ENCODE data around the gene KPNA1. TPM values are rescaled to one million over a fixed set of nuclear protein-coding genes. Genes with fewer than 3 reads are reported as not detected.

Gene KPNA1
- total and polyA plus RNA-seq, 2 of the 13 experiments (the other 11 are each of a cell fraction or from before 2014, with no cell fraction given) = 15.4 to 30.0 TPM

DNA sequence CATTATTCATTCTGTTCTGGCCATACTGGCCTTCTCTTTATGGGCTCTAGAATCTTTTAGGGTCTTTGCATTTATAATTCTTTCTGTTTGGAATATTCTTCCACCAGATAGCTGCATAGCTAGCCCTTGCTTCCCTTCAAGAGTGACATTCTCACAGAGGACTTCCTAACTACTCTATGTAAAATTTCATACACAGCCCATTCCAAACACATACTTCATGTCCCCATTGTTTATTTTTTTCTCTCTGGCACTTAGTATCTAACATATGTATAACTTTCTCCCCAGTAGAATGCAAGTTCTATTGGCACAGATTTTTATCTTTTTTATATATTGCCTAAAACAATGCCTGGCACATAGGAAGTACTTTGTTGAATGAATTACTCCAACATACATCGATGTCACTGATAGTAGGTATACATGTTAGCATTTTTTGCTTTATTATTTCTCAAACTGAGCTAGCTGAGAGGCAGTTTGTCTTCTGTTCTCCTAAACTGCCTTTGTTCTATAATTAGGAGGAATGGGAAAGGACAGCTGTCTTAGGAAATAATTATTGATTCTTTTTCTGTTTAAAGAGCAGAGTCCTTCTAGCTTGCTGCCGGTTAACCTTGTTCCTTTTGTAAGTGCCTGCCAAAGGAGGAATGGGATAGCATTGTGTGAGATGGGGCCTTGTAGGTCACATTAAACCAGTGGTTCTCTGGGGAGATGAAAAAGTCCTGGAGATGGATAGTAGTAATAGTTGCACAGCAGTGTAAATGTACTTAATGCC, 122.9 kb downstream of the KPNA1 start (continued):
- TF ChIP-seq, protein P1, sequence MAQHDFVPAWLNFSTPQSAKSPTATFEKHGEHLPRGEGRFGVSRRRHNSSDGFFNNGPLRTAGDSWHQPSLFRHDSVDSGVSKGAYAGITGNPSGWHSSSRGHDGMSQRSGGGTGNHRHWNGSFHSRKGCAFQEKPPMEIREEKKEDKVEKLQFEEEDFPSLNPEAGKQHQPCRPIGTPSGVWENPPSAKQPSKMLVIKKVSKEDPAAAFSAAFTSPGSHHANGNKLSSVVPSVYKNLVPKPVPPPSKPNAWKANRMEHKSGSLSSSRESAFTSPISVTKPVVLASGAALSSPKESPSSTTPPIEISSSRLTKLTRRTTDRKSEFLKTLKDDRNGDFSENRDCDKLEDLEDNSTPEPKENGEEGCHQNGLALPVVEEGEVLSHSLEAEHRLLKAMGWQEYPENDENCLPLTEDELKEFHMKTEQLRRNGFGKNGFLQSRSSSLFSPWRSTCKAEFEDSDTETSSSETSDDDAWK (CRISPR knock-in tag; IDR thresholded peaks at IDR 0.05) = no peak
- TF ChIP-seq EHMT2 (IDR thresholded peaks at IDR 0.05; ENCODE audit: borderline replicate concordance, low read depth, low read length) (no peak), NFE2L2 (IDR thresholded peaks at IDR 0.05; ENCODE audit: low read length) (no peak), ZFP82 (CRISPR knock-in tag; IDR thresholded peaks at IDR 0.05; ENCODE audit: borderline replicate concordance) (no peak), HOXA3 (CRISPR knock-in tag; IDR thresholded peaks at IDR 0.05) (peak; percentile 26; the same call in 1 of the 2 replicates), ZNF720 (CRISPR knock-in tag; IDR thresholded peaks at IDR 0.05) (no peak), GATAD2A (CRISPR knock-in tag; IDR thresholded peaks at IDR 0.05) (peak; percentile 98), SSRP1 (CRISPR knock-in tag; IDR thresholded peaks at IDR 0.05) (no peak), FOXK1 (CRISPR knock-in tag; IDR thresholded peaks at IDR 0.05; ENCODE audit: borderline replicate concordance, low read depth) (no peak), GABPA (IDR thresholded peaks at IDR 0.05; ENCODE audit: low read depth, low read length) (no peak), GABPA (CRISPR knock-in tag; IDR thresholded peaks at IDR 0.05; ENCODE audit: low read depth) (no peak; the same call in 1 of the 2 replicates), ZSCAN12 (CRISPR knock-in tag; IDR thresholded peaks at IDR 0.05) (no peak), BORCS8-MEF2B (CRISPR knock-in tag; IDR thresholded peaks at IDR 0.05) (no peak), BHLHE40 (IDR thresholded peaks at IDR 0.05; ENCODE audit: low read length) (no peak), ZNF781 (CRISPR knock-in tag; IDR thresholded peaks at IDR 0.05; ENCODE audit: borderline replicate concordance, not compliant biosample characterization) (no peak), ZNF496 (CRISPR knock-in tag; IDR thresholded peaks at IDR 0.05; ENCODE audit: insufficient replicate concordance) (no peak), KLF16 (CRISPR knock-in tag; IDR thresholded peaks at IDR 0.05) (peak in 1 of 2 experiments; percentile 69; a peak in 1 of 4 replicates), ZNF879 (CRISPR knock-in tag; IDR thresholded peaks at IDR 0.05) (no peak)
- TF ChIP-seq, protein P2, sequence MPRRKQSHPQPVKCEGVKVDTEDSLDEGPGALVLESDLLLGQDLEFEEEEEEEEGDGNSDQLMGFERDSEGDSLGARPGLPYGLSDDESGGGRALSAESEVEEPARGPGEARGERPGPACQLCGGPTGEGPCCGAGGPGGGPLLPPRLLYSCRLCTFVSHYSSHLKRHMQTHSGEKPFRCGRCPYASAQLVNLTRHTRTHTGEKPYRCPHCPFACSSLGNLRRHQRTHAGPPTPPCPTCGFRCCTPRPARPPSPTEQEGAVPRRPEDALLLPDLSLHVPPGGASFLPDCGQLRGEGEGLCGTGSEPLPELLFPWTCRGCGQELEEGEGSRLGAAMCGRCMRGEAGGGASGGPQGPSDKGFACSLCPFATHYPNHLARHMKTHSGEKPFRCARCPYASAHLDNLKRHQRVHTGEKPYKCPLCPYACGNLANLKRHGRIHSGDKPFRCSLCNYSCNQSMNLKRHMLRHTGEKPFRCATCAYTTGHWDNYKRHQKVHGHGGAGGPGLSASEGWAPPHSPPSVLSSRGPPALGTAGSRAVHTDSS (CRISPR knock-in tag; conservative IDR thresholded peaks at IDR 0.05) = no peak
- TF ChIP-seq, protein P3, sequence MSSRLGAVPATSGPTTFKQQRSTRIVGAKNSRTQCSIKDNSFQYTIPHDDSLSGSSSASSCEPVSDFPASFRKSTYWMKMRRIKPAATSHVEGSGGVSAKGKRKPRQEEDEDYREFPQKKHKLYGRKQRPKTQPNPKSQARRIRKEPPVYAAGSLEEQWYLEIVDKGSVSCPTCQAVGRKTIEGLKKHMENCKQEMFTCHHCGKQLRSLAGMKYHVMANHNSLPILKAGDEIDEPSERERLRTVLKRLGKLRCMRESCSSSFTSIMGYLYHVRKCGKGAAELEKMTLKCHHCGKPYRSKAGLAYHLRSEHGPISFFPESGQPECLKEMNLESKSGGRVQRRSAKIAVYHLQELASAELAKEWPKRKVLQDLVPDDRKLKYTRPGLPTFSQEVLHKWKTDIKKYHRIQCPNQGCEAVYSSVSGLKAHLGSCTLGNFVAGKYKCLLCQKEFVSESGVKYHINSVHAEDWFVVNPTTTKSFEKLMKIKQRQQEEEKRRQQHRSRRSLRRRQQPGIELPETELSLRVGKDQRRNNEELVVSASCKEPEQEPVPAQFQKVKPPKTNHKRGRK (CRISPR knock-in tag; IDR thresholded peaks at IDR 0.05) = no peak
- TF ChIP-seq, protein P4, sequence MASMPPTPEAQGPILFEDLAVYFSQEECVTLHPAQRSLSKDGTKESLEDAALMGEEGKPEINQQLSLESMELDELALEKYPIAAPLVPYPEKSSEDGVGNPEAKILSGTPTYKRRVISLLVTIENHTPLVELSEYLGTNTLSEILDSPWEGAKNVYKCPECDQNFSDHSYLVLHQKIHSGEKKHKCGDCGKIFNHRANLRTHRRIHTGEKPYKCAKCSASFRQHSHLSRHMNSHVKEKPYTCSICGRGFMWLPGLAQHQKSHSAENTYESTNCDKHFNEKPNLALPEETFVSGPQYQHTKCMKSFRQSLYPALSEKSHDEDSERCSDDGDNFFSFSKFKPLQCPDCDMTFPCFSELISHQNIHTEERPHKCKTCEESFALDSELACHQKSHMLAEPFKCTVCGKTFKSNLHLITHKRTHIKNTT (CRISPR knock-in tag; IDR thresholded peaks at IDR 0.05) = no peak
- TF ChIP-seq, protein P5, sequence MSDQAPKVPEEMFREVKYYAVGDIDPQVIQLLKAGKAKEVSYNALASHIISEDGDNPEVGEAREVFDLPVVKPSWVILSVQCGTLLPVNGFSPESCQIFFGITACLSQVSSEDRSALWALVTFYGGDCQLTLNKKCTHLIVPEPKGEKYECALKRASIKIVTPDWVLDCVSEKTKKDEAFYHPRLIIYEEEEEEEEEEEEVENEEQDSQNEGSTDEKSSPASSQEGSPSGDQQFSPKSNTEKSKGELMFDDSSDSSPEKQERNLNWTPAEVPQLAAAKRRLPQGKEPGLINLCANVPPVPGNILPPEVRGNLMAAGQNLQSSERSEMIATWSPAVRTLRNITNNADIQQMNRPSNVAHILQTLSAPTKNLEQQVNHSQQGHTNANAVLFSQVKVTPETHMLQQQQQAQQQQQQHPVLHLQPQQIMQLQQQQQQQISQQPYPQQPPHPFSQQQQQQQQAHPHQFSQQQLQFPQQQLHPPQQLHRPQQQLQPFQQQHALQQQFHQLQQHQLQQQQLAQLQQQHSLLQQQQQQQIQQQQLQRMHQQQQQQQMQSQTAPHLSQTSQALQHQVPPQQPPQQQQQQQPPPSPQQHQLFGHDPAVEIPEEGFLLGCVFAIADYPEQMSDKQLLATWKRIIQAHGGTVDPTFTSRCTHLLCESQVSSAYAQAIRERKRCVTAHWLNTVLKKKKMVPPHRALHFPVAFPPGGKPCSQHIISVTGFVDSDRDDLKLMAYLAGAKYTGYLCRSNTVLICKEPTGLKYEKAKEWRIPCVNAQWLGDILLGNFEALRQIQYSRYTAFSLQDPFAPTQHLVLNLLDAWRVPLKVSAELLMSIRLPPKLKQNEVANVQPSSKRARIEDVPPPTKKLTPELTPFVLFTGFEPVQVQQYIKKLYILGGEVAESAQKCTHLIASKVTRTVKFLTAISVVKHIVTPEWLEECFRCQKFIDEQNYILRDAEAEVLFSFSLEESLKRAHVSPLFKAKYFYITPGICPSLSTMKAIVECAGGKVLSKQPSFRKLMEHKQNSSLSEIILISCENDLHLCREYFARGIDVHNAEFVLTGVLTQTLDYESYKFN (CRISPR knock-in tag; conservative IDR thresholded peaks at IDR 0.05) = peak; percentile 90

Data from HepG2 (cell line).